HEK293 (cell line): ENCODE data around the gene POLD4.
A peak's percentile ranks its signal among the peaks of the same experiment; 100 is the strongest.

Source experiments
- BCL11B ChIP-seq: fragments of 450-650 bp; formaldehyde crosslinking; IDR thresholded peaks from 2 replicates; pipeline ENCODE4 v1.5.1; 2016; ENCODE audit warnings: low read depth, missing biosample characterization, missing genetic modification characterization
- GLI2 ChIP-seq: fragments of 450-650 bp; formaldehyde crosslinking; IDR thresholded peaks from 2 replicates; pipeline ENCODE4; 2017; ENCODE audit warnings: missing biosample characterization, missing genetic modification characterization, low read depth, borderline replicate concordance
- HIC1 ChIP-seq: fragments of 450-650 bp; formaldehyde crosslinking; IDR thresholded peaks from 2 replicates; pipeline ENCODE4 v1.5.1; 2016; ENCODE audit warnings: missing biosample characterization, missing genetic modification characterization
- MZF1 ChIP-seq: fragments of 450-650 bp; formaldehyde crosslinking; IDR thresholded peaks from 2 replicates; pipeline ENCODE4 v1.5.1; 2017; ENCODE audit warnings: missing biosample characterization, missing genetic modification characterization, borderline replicate concordance
- TRIM28 ChIP-seq: IDR thresholded peaks from 2 replicates; pipeline ENCODE4 v1.6.1; 2011; ENCODE audit warnings: low read length, control low read depth, borderline replicate concordance
- TSHZ1 ChIP-seq: fragments of 450-650 bp; formaldehyde crosslinking; IDR thresholded peaks from 2 replicates; pipeline ENCODE4 v1.5.1; 2016; ENCODE audit warnings: missing biosample characterization, missing genetic modification characterization, borderline replicate concordance
- ZBTB26 ChIP-seq: fragments of 450-650 bp; formaldehyde crosslinking; optimal IDR thresholded peaks from 2 replicates; pipeline ENCODE3; 2016; ENCODE audit warnings: missing biosample characterization, mild to moderate bottlenecking, missing genetic modification characterization
- ZBTB6 ChIP-seq: fragments of 450-650 bp; formaldehyde crosslinking; IDR thresholded peaks from 2 replicates; pipeline ENCODE4 v1.5.1; 2017; ENCODE audit warnings: missing biosample characterization, missing genetic modification characterization
- ZNF121 ChIP-seq: fragments of 450-650 bp; formaldehyde crosslinking; IDR thresholded peaks from 2 replicates; pipeline ENCODE4 v1.5.1; 2016; ENCODE audit warnings: missing biosample characterization, missing genetic modification characterization
- ZNF266 ChIP-seq: fragments of 450-650 bp; formaldehyde crosslinking; IDR thresholded peaks from 2 replicates; pipeline ENCODE4 v1.5.1; 2016; ENCODE audit warnings: missing biosample characterization, missing genetic modification characterization, low read depth
- ZNF335 ChIP-seq: fragments of 450-650 bp; formaldehyde crosslinking; conservative IDR thresholded peaks from 2 replicates; pipeline ENCODE4 v1.5.1; 2016; ENCODE audit warnings: missing biosample characterization, missing genetic modification characterization
- ZNF350 ChIP-seq: fragments of 450-650 bp; formaldehyde crosslinking; IDR thresholded peaks from 2 replicates; pipeline ENCODE4 v1.5.0; 2017; ENCODE audit warnings: missing biosample characterization, mild to moderate bottlenecking, missing genetic modification characterization
- ZNF416 ChIP-seq: fragments of 450-650 bp; formaldehyde crosslinking; IDR thresholded peaks from 2 replicates; pipeline ENCODE4 v1.5.1; 2016; ENCODE audit warnings: missing biosample characterization, missing genetic modification characterization
- ZNF548 ChIP-seq: fragments of 450-650 bp; formaldehyde crosslinking; IDR thresholded peaks from 2 replicates; pipeline ENCODE4 v1.5.1; 2016; ENCODE audit warnings: missing biosample characterization, missing genetic modification characterization
- ZNF558 ChIP-seq: fragments of 450-650 bp; formaldehyde crosslinking; IDR thresholded peaks from 2 replicates; pipeline ENCODE4 v1.5.1; 2016; ENCODE audit warnings: missing biosample characterization, missing genetic modification characterization
- ZNF658 ChIP-seq: fragments of 450-650 bp; formaldehyde crosslinking; IDR thresholded peaks from 2 replicates; pipeline ENCODE4; 2016; ENCODE audit warnings: missing biosample characterization, missing genetic modification characterization
- ZNF701 ChIP-seq: fragments of 450-650 bp; formaldehyde crosslinking; IDR thresholded peaks from 2 replicates; pipeline ENCODE4 v1.5.1; 2016; ENCODE audit warnings: missing biosample characterization, missing genetic modification characterization
- ZNF747 ChIP-seq: fragments of 450-650 bp; formaldehyde crosslinking; IDR thresholded peaks from 2 replicates; pipeline ENCODE4 v1.5.1; 2016; ENCODE audit warnings: missing biosample characterization, missing genetic modification characterization
- ZSCAN23 ChIP-seq: fragments of 450-650 bp; formaldehyde crosslinking; IDR thresholded peaks from 2 replicates; pipeline ENCODE4 v1.5.1; 2016; ENCODE audit warnings: missing biosample characterization, missing genetic modification characterization
- ZSCAN5A ChIP-seq: fragments of 450-650 bp; formaldehyde crosslinking; IDR thresholded peaks from 2 replicates; pipeline ENCODE4 v1.5.1; 2016; ENCODE audit warnings: missing biosample characterization, missing genetic modification characterization
- ZXDB ChIP-seq: fragments of 450-650 bp; formaldehyde crosslinking; IDR thresholded peaks from 2 replicates; pipeline ENCODE4 v1.5.1; 2016; ENCODE audit warnings: missing biosample characterization, missing genetic modification characterization

POLD4 gene

GRCh38 chr11:67317888-67318555, 35.3 kb downstream of the POLD4 start (continued):
- TF ChIP-seq ZNF335 (tag by site-specific recombination) (peak; percentile 76), GLI2 (tag by site-specific recombination) (no peak), ZBTB26 (tag by site-specific recombination) (peak; percentile 81), BCL11B (no peak), ZNF658 (tag by site-specific recombination) (no peak), ZBTB6 (tag by site-specific recombination) (no peak), ZSCAN23 (tag by site-specific recombination) (no peak), MZF1 (tag by site-specific recombination) (no peak), ZSCAN5A (tag by site-specific recombination) (no peak), TRIM28 (no peak), HIC1 (no peak), ZXDB (tag by site-specific recombination) (no peak), ZNF266 (tag by site-specific recombination) (no peak), ZNF558 (tag by site-specific recombination) (no peak), ZNF350 (tag by site-specific recombination) (no peak), TSHZ1 (tag by site-specific recombination) (no peak), ZNF416 (tag by site-specific recombination) (no peak), ZNF548 (tag by site-specific recombination) (no peak), ZNF121 (tag by site-specific recombination) (peak; percentile 70), ZNF701 (tag by site-specific recombination) (no peak), ZNF747 (tag by site-specific recombination) (no peak)
